Keratinocyte (primary cell): ENCODE measurements around the gene OTUD4.

Source experiments
- EZH2 ChIP-seq: IDR thresholded peaks from one replicate; pipeline ENCODE4 v1.6.1; 2012; ENCODE audit warnings: inconsistent platforms, mild to moderate bottlenecking, low read length, moderate library complexity
- TF ChIP-seq, protein P1 (sequence below), 3 experiments: IDR thresholded peaks in 1 of 3; conservative IDR thresholded peaks in 1 of 3; optimal IDR thresholded peaks in 1 of 3; 2 replicates in 2 of 3; 3 replicates in 1 of 3; pipeline versions ENCODE3 to v1.5.1; 2011; ENCODE audit warnings: low read length in 3 of 3, mild to moderate bottlenecking in 3 of 3, moderate library complexity in 2 of 3, control low read depth in 1 of 3, inconsistent platforms in 1 of 3; ENCODE audit not compliant: insufficient read depth in 2 of 3; ENCODE audit errors: extremely low read depth in 1 of 3

DNA sequence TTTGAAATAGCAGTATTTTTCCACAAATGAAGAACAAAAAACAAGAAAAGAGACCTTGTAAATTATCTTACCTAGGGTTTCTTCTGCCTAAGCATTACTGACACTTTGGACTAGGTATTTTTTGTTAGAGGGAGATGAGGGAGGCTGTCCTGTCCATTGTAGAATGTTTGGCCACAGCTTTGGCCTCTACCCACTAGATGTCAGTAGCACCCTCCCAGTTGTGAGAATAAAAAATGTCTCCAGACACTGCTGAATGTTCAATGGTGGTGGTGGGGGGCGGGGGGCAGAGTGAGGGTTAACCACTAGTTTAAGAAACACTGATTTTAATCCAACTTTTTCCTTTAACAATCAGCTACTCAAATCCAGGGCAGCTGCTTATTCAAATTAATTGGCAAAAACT, 25.8 kb downstream of the OTUD4 start:
- TF ChIP-seq, protein P1, sequence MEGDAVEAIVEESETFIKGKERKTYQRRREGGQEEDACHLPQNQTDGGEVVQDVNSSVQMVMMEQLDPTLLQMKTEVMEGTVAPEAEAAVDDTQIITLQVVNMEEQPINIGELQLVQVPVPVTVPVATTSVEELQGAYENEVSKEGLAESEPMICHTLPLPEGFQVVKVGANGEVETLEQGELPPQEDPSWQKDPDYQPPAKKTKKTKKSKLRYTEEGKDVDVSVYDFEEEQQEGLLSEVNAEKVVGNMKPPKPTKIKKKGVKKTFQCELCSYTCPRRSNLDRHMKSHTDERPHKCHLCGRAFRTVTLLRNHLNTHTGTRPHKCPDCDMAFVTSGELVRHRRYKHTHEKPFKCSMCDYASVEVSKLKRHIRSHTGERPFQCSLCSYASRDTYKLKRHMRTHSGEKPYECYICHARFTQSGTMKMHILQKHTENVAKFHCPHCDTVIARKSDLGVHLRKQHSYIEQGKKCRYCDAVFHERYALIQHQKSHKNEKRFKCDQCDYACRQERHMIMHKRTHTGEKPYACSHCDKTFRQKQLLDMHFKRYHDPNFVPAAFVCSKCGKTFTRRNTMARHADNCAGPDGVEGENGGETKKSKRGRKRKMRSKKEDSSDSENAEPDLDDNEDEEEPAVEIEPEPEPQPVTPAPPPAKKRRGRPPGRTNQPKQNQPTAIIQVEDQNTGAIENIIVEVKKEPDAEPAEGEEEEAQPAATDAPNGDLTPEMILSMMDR (optimal IDR thresholded peaks at IDR 0.05 in 1 of 3, IDR thresholded peaks at IDR 0.05 in 1 of 3, conservative IDR thresholded peaks at IDR 0.05 in 1 of 3; ENCODE audit: extremely low read depth in 1 of 3, insufficient read depth in 2 of 3, low read length in 3 of 3), result peak; percentile 24 to 64 (median 47)
- no peak for TF ChIP-seq EZH2
